ENCODE data around the gene GMDS.

- TF ChIP-seq CTCF (IDR thresholded peaks at IDR 0.05) (no peak), POLR2A (IDR thresholded peaks at IDR 0.05) (no peak)
Measured at GRCh38 chr6:1812487-1812886, 432.9 kb downstream of the GMDS start.
